GM18498 (cell line): Measurements from ENCODE around the gene PEMT.
"Not testable (repeated sequence)": the region's sequence is repeated elsewhere in the genome, so short reads cannot be mapped to it uniquely, and the experiment has no call there.

Experiments used
- ATAC-seq: cut with Tn5 transposase; IDR thresholded peaks from one replicate; pipeline ENCODE4 v1.9.1; 2021; ENCODE audit warnings: mild to moderate bottlenecking, moderate library complexity; ENCODE audit not compliant: unreplicated experiment

PEMT gene, protein sequence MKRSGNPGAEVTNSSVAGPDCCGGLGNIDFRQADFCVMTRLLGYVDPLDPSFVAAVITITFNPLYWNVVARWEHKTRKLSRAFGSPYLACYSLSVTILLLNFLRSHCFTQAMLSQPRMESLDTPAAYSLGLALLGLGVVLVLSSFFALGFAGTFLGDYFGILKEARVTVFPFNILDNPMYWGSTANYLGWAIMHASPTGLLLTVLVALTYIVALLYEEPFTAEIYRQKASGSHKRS

DNA sequence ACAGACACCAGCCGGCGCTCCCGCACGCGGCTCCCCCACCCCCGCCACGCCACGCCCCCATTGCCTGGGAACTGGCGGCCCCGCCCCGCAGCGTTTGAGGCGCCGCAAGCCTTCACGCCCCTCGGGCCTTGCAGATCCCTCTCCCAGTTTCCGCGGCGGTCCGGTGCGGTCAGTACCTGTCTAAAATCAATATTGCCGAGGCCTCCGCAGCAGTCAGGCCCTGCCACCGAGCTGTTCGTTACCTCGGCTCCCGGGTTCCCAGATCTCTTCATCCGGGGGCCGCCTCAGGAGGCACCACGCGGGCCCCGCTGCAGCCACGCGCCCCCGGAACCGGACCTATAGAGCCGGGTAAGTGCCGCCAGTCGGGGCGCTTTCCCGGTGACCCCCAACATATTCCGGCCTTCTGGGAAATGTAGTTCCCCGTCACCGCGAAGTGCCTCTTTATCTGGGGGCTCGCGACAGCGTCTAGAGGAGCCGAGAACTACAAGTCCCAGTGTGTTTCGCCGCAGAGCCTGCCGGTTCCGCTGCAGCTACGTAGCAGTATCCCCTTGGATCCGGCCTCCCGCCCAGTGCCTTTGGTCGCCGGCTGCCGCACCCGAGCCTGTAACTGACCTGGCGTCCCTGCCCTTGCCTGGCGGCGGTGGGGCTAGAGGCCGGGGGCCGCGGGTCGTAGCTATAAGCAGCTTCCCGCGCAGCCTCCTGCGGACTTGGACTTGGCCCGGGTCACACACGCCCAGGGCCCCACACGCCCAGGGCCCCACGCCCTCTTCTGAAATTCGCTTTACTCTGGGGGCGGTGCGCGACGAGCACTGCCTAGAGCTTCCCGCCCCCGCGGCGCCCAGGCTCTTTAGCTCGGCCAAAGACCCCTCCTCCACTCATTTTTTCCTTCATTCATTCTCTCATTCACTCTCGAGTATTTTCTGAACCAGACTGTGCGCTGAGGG is at the start of gene PEMT:
Gene PEMT, minus strand, starts transcription at position 354 of the 944 bp plus-strand sequence. Its CDS starts 82 bp downstream, at position 272.
- peak; percentile 94 for ATAC-seq

DNA sequence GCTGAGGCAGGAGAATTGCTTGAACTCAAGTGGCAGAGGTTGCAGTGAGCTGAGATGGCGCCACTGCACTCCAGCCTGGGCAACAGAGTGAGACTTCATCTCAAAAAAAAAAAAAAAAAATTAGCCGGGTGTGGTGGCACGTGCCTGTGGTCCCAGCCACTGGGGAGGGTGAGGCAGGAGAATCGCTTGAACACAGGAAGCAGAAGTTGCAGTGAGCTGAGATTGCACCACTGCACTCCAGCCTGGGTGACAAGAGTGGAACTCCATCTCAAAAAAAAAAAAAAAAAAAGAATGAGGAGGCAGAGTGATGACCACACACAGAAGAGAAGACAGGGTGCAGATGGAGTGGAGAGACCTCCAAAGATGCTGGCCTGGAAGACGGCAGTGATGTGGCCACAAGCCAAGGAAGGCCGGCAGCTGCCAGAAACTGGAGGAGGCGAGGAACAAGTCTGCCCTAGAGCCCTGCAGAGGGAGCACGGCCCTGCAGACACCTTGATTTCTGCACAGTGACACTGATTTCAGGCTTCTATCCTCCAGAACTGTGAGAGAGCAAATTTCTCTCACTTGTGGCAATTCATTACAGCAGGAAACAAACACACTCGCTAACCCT is 48.3 kb upstream of the PEMT start:
- ATAC-seq = not testable (repeated sequence)

DNA sequence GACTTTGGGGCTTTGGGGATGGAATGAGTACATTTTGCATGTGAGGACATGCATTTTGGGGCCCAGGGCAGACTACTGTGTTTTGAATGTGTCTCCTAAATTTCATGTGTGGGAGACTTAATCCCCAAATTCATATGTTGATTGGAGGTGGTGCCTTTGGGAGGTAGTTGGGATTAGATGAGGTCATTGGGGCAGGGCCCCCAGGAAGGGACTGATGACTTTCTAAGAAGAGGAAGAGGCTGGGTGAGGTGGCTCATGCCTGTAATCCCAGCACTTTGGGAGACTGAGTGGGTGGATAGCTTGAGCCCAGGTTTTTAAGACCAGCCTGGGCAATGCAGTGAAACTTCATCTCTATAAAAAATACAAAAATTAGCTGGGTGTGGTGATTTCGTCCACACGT is 47.0 kb upstream of the PEMT start:
- ATAC-seq = no peak

DNA sequence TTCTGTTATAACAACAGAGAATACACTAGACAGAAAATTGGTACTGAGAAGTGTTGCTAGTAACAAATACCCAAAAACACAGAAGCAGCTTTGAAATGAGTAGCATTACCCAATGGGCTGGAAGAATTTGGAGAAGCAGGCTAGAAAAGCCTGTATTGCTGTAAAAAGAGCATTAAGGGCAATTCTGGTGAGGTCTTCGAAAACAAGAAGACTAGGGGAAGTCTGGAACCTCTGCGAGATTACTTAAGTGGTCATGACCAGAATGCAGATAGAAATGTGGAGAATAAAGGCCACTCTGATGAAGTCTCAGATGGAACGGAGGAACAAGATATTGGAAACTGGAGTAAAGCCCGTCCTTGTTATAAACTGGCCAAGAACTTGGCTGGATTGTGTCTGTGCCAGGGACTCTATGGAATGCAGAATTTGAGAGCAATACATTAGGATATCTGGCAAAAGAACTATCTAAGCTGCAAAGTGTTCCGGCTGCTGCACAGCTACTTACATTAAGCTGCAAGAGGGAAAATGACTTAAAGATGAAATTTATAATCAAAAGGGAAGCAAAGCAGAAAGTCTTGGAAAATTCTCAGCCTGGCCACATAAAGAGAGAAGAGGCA is 44.9 kb upstream of the PEMT start:
- no peak for ATAC-seq

DNA sequence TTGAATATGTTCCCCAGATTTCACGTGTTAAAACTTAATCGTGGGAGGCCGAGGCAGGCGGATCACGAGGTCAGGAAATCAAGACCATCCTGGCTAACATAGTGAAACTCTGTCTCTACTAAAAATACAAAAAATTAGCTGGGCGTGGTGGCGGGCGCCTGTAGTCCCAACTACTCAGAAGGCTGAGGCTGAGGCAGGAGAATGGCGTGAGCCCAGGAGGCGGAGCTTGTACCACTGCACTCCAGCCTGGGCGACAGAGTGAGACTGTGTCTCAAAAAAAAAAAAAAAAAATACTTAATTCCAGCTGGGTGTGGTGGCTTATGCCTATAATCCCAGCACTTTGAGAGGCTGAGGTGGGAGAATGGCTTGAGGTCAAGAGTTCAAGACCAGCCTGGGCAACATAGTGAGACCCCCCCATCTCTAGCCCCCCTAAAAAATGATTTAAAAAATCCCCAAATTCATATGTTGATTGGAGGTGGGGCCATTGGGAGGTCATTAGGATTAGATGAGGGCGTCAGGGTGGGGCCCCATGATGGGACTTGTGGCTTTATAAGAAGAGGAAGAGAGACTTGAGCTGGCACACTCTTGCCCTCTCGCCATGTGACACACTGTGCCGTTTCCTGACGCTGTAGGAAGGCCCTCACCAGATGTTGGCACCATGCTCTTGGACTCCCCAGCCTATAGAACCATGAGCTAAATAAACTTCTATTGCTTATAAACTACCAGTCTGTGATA is 44.2 kb upstream of the PEMT start:
- not testable (repeated sequence) for ATAC-seq

DNA sequence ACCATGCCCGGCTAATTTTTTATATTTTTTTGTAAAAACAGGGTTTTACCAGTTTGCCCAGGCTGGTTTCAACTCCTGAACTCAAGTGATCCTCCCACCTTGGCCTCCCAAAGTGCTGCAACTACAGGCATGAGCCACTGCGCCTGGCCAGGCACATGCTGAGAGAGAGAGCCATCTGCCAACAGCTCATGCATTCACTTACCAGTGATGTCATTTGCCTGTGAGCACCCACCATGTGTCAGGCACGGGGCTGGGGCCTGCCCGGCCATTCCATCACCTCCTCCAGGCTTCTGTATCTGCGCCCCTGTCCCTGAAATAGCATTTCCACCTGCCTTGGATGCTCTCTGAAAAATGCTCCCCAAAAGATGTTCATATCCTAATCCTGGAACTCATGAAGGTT is 43.6 kb upstream of the PEMT start:
- no peak for ATAC-seq

DNA sequence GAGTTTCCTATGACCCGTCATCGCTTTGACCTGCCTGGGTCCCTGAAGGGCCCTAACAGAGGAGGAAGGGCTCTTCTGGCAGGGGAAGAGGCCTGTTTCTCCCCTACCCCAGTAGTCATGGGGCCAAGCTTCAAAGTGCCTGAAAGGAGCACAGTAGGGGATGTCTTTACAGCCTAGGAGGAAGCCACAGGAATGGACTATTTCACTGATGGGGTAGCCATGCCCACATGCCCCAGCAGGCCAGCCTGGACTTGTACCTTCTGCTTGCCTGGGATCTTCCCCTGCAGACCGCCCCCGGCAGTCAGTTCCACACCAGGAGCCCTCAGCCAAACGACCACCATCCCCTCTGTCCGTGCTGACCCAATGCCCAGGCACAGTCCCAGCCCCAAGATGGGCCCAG is 41.8 kb upstream of the PEMT start:
- ATAC-seq = no peak

DNA sequence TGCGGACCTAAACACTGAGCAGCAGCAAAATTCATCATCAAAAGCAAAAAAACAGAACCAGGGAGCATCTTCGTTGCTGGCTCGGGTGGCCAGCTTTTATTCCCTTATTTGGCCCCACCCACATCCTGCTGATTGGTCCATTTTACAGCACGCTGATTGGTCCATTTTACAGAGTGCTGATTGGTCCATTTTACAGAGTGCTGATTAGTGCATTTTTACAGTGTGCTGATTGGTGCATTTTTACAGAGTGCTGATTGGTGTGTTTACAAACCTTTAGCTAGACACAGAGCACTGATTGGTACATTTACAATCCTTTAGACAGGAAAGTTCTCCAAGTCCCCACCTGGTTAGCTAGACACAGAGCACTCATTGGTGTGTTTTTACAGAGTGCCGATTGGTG is 41.2 kb upstream of the PEMT start:
- not testable (repeated sequence) for ATAC-seq

DNA sequence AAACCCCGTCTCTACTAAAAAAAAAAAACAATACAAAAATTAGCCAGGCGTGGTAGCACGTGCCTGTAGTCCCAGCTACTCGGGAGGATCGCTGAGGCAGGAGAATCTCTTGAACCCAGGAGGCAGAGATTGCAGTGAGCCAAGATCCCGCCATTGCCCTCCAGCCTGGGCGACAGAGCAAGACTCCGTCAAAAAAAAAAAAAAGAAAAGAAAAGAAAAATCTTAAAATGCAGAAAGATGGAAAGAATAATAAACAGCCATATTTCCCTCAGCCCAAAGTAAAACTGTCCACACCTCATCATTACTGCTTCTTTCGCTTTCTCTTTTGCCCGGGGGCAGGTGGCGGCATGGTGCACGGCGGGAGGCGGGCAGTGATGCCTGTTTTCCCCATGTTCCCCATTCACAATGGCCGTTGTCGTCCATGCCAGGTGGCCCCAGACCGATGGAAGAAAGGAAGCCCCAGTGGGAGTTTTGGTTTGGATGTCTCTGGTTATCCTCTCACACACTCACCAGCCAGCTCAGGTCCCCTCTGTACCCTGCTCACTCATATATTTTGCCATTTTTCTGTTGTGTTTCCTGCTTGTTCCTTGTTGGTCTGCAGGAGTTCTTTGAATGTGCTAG is 37.0 kb upstream of the PEMT start:
- no peak for ATAC-seq

DNA sequence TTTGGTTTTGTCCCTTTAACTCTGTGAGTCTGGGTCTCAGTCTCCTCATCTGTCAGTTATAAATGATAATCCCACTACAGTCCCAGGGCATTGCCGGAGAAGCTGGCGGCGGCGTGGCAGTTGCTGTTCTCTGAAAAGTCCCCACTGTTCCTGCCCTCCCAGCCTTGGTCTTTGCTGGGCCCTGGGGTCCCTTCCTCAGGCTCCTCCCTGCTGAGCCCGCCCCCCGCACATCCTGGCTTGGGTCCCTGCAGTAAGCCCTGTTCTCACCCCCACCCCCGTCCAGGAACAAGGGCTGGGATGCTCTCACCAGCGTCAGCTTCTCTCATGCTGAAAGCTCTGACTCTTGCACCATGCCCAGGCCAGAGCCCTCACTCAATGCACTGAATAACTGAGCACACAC is 35.3 kb upstream of the PEMT start:
- ATAC-seq = no peak

DNA sequence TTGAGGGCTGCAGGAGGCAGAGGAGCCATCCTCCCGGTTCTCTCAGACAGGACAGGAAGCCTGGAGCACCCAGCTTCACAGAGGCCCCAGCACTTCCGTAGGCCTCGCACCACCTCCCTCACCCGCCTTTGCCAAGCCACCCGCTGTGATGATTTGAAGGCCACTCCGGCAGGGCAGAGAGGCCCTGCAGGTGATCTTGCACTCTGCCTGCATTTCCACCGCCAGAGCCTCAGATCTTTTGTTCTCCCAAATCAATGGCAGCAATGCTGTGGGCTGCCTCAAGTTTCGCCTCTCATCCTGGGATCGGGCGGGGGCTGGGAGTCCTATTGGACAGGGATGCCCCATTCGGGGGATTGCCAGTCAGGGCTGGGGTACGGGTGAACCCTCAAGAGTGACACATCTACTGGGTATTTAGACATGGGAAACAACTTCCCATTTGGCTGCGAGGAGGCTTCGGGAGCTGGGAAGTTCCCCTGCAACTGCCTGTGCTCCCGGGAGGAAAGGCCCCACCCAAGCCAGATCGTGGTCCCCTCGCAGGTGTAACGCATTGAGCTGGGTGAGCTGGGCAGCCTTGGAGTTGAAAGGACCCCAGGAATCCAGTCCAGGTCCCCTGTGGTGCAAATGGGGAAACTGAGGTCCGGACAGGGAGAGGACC is 34.8 kb upstream of the PEMT start:
- no peak for ATAC-seq

DNA sequence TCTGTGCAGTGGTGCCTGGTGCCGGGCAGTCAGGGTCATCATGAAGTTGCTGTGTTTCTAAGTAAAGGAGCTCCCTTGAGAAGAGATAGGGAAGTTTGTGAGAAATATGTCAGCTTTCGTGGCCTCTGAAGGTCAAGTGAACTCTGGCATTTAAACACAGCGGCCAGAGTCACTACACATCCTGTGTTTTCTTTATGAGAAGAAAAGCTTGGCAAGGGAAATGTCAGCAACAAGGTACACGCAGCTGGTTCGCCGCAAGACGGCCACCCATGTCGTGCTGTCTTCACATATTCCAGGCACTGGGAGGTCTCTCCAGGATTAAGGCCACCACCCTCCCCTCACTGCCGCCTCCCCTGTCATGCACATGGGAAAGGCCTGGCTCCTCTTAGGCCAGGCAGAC is 33.2 kb upstream of the PEMT start:
- no peak for ATAC-seq

DNA sequence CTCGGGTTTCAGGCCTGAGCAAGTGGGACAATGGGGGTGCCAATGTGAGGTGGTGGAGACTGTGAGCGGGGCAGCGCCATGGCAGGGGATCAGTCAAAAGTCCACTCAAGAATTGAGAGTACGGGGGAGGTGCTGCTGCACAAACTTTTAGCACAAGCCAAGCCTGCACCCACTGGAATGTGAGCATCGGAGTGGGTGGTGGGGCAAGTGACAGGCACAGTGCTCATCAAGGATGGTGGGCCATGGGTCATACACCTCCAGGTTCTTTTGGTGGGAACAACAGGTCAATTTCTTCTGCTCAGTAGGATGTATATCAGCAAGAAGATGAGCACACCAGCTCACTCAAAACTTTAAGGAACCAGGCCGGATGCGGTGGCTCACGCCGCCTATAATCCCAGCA is 32.4 kb upstream of the PEMT start:
- no peak for ATAC-seq

DNA sequence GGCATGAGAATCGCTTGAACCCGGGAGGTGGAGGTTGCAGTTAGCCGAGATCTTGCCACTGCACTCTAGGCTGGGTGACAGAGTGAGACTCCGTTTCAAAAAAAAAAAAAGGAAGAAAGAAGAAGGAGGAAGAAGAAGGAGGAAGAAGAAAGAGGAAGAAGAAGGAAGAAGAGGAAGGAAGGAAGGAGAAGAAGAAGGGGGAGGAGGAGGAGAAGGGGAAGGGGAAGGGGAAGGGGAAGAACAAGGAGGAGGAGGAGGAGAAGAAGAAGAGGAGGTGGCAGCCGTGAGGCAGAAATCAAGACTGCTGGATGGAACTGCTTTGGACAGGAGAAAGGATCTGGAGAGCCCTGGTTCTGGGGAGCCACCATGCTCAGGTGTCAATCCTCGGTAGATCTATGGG is 29.7 kb upstream of the PEMT start:
- ATAC-seq = no peak

DNA sequence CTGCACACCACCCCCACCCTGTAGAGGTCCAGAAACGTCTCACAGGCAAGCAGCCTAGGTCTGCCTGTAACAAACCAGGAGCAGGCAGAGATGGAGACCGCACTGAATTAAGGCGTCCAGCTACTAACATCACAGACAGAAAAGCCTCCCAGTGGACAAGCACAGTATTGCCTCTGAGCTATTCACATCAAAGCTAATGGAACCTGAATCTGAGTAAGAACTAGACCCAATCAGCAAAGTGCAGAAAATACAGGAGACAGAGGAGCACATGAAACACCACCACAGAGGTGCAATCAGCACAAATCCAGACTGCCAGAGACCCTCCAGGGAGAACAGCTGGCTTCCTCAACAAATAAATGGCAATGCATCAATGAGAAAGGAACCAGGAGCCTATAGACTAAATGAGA is 22.2 kb upstream of the PEMT start:
- ATAC-seq = peak; percentile 50

DNA sequence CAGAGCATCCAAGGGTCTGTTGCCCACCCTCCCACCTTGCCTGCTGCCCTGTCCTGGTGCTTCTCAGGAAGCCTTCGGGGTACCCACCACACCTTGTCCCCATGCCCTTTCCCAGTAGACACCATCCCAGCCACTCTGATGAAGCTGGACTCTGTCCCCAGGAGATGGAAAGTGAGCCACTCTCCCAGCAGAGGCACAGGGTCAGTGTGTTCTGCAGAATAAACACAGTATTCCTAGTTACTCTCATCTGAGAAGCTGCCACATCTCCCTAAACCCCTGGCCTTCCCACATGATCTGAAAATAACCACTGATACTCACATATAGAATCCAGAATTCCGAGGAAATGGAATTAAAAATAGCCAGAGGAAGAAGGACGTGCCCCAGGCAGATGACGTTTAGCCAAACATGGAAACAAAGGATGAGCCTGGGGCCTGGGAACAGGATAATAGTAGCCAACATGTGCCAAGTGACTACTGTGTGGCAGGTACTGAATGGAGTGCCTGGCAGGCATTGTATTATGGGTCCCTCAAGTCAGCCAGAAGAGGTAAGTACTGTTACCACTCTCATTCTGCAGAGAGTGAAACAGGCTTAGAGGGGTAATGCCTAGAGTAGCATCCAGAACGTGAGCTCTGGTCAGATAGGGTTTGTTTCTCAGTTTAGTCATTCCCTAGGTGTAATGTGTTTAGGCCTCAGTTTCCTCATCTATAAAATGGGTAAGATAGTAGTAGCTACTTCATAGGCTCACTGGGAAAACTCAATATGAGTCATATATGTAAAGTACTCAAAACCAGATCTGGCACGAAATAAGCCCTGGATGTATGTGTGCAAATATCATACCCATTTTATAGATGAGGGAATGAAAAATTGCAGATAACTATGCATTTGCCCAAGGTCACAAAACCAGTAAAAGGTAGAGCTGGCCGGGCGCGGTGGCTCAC is 20.8 kb upstream of the PEMT start:
- ATAC-seq = no peak

DNA sequence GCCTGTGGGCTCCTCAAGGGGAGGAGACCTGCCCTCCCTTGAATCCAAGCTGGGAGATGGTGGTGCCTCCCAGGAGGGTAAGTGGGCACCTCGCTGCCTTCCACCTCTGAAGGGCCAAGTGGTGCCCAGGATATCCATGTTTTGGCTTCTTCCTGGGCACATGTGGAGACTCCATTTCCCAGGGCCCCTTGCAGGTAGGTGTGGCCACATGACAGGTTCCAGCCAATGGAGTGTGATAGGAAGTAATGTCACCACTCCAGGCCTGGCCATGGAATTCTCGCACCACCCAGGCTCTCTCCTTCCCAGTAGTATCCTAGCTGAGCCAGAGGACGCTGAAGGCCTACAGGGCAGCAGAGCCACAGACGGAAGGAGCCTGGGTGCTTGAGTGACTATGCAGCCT is 17.6 kb upstream of the PEMT start:
- ATAC-seq = no peak

DNA sequence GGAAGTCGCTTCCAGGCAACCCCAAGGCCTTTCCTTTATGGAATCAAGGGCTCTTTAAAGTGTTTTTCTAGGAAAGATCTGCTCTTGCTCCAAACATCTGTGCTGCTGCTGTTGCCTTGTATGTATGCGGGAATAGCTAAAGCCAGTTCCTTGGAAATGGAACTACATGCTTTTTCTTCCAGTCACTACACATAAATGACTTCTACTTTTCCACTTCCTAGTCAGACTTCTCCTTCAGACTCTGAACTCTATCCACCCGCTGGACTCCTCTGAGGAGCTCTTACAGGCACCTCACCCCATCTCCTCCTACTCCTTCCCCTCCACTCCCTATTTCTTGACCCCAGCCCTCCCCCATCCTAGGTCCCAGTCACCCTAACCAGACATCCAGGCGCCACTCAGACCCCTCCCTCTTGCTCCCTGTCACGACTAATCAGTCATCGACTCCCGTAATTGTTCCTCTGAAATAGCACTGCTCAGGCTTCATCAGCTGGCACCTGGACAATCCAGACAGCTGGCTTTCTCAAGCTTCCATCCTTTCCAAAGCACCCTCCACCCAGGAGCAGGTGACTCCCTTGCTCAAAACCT is 15.0 kb upstream of the PEMT start:
- ATAC-seq = no peak
